Sigmoid colon (tissue), 7 donors: ENCODE measurements around the gene NTN5. TPM values are rescaled to one million over a fixed set of nuclear protein-coding genes. Genes with fewer than 3 reads are reported as not detected.
"Not testable (repeated sequence)": the region's sequence is repeated elsewhere in the genome, so short reads cannot be mapped to it uniquely, and the experiment has no call there.

Experiments
- DNase-seq: peaks from one replicate; pipeline ENCODE4 v3.0.0-alpha.2; 2019
- H3K27ac ChIP-seq, 4 donors: fragments of 200-600 bp; sonication (generic); one replicate each; pipeline ENCODE4 v1.5.1; 2016 to 2019; ENCODE audit warnings: mild to moderate bottlenecking in 1 of 4
- H3K27me3 ChIP-seq, 3 donors: fragments of 200-600 bp; sonication (generic); one replicate each; pipeline ENCODE4 v1.5.1; 2019; ENCODE audit warnings: mild to moderate bottlenecking in 1 of 3
- H3K36me3 ChIP-seq, 4 donors: fragments of 200-600 bp; sonication (generic); one replicate each; pipeline ENCODE4 v1.5.1; 2016 to 2019
- H3K4me1 ChIP-seq, 4 donors: fragments of 200-600 bp; sonication (generic); one replicate each; pipeline ENCODE4 v1.5.1; 2017 to 2019
- H3K4me3 ChIP-seq, 4 donors: fragments of 200-600 bp; sonication (generic); one replicate each; pipeline ENCODE4 v1.5.1; 2017 to 2019; ENCODE audit warnings: mild to moderate bottlenecking in 2 of 4, moderate library complexity in 1 of 4
- H3K9me3 ChIP-seq, 4 donors: fragments of 200-600 bp in 3 of 4; sonication (generic) in 3 of 4; one replicate each; pipeline versions ENCODE4 v1.5.1 to v1.6.1; 2013 to 2019
- EP300 ChIP-seq, 4 donors: sonication (generic); formaldehyde crosslinking; IDR thresholded peaks; one replicate each; pipeline ENCODE4 v1.6.1; 2017; ENCODE audit warnings: antibody characterized with exemption in 4 of 4
- POLR2A ChIP-seq, 2 donors: fragments of 450-650 bp; IDR thresholded peaks; one replicate each; pipeline ENCODE4 v1.6.1; 2016; ENCODE audit warnings: antibody characterized with exemption in 2 of 2, mild to moderate bottlenecking in 2 of 2, moderate library complexity in 2 of 2
- POLR2AphosphoS5 ChIP-seq, 4 donors: sonication (generic); formaldehyde crosslinking; IDR thresholded peaks; one replicate each; pipeline ENCODE4 v1.6.1; 2017; ENCODE audit warnings: antibody characterized with exemption in 4 of 4
- WGBS, 2 donors: extraction: QIAGEN DNeasy Blood & Tissue Kit; methylation state at CpG; one replicate each; pipeline ENCODE4 v1.1.7; 2013; 5-methylcytosine and 5-hydroxymethylcytosine counted together
- intact Hi-C: fragments of 100-400 bp; cut with DNase I; formaldehyde crosslinking; loops from one replicate; pipeline ENCODE4 v1.15.1; 2023
- polyA plus RNA-seq, 3 donors: library from polyadenylated mRNA; stranded (reverse); fragments of 200-250 nt; gene quantifications; one replicate each; pipeline ENCODE4 v1.2.3, GENCODE V29; 2013
- total RNA-seq, 4 donors: library from RNA; depleted of rRNA; stranded (reverse); fragments of >200 nt; gene quantifications; one replicate each; pipeline ENCODE4 v1.1.0, GENCODE V29; 2016
- TF ChIP-seq, protein P1 (sequence below), 4 experiments: fragments of 450-650 bp in 3 of 4; fragments of 200-600 bp in 1 of 4; IDR thresholded peaks; one replicate each; pipeline ENCODE4 v1.5.1; 2016 to 2019; ENCODE audit warnings: antibody characterized with exemption in 4 of 4, mild to moderate bottlenecking in 3 of 4, moderate library complexity in 2 of 4
- donor health status: healthy with polysubstance abuse.
- donor health status: Bipolar disorder and iron deficiency.
- donor health status: healthy.

NTN5 gene
- total and polyA plus RNA-seq, 7 donors = 0.32 to 1.2 (median 0.49) TPM; not detected in 4

DNA sequence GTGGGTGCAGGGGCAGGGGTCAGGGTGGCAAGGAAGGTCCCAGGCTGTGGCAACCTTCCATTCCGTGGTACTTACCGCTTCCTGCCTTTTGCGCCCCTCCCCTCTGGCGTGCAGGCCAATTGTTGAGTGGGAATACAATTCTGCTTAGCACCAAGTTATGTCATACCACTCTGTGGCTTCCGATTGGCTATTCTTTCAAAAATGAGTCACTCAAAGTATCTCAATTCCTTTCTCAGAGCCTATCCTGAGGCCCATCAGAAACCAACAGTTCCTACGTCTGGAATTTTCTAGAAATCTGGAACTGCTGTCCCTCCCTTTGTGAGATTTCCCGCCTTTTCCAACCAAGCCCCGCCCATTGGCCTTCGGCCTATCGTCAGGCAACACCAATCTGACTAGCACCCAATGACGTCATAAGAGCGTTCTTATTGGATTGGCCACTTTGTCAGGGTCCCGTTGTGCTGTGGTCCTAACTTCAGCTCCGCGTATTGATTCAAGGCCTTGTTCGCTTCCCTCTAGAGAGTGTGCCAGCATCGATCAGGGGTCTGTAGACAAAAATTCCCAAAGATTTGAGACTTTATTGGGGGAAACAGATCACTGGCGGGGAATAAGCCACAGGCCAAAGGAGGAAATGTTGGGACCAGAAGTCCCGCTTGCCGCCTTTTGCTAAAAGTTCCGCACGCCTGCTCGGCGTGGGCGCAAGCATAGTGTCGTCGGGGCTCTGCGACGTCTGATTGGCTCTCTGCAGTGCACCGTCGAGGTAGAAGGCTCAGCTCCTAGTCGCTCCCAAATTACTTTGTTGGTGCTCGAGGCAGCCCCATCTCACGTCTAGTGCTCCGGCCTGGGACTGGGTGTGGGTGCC lies 11.7 kb downstream of the NTN5 start:
- TF ChIP-seq POLR2AphosphoS5 (IDR thresholded peaks at IDR 0.05) = no peak
- TF ChIP-seq POLR2A (IDR thresholded peaks at IDR 0.05) = no peak
- TF ChIP-seq EP300 (IDR thresholded peaks at IDR 0.05) = no peak
- TF ChIP-seq, protein P1, sequence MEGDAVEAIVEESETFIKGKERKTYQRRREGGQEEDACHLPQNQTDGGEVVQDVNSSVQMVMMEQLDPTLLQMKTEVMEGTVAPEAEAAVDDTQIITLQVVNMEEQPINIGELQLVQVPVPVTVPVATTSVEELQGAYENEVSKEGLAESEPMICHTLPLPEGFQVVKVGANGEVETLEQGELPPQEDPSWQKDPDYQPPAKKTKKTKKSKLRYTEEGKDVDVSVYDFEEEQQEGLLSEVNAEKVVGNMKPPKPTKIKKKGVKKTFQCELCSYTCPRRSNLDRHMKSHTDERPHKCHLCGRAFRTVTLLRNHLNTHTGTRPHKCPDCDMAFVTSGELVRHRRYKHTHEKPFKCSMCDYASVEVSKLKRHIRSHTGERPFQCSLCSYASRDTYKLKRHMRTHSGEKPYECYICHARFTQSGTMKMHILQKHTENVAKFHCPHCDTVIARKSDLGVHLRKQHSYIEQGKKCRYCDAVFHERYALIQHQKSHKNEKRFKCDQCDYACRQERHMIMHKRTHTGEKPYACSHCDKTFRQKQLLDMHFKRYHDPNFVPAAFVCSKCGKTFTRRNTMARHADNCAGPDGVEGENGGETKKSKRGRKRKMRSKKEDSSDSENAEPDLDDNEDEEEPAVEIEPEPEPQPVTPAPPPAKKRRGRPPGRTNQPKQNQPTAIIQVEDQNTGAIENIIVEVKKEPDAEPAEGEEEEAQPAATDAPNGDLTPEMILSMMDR (IDR thresholded peaks at IDR 0.05) = no peak
- Histone ChIP-seq H3K27ac (peak overlapping the region; percentile 22 to 52 (median 40)), H3K27me3 (no peaks in the 10 kb centered on the region), H3K36me3 (no peaks in the 10 kb centered on the region), H3K9me3 (no peaks in the 10 kb centered on the region), H3K4me1 (peaks cover 0 to 10% (median 9%) of the 10 kb centered on the region in 4 donors), H3K4me3 (no peak overlapping the region)
- DNase-seq = peak; percentile 91
- WGBS, 2 donors = 62 to 64% methylated on average over 35 of the region's 35 CpGs
- intact Hi-C loops = no loop called here

DNA sequence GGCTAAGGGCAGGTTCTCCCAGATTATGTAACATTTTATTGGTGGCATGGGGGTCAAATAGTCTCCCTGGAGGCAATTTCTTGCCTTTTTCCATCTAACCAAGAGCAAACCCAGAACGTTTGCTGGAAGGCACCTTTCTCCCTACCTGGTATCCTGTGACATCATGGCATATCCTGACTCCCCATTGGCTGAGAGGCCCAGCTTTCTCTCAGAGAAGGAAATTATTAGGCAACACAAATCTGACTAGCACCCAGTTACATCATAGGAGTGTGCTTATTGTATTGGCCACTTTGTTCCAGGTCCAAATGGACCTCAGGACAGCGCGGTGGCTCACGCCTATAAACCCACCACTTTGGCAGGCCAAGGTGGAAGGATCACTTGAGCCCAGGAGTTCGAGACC lies 13.0 kb downstream of the NTN5 start:
- no peaks in the 10 kb centered on the region for H3K9me3 ChIP-seq
- no peak overlapping the region for H3K27ac ChIP-seq
- no peaks in the 10 kb centered on the region for H3K27me3 ChIP-seq
- H3K4me1 ChIP-seq = peaks cover 0 to 10% (median 9%) of the 10 kb centered on the region in 4 donors
- no peak overlapping the region for H3K4me3 ChIP-seq
- WGBS, 2 donors = 77 to 80% methylated on average over 5 of the region's 5 CpGs
- DNase-seq = no peak
- H3K36me3 ChIP-seq = no peaks in the 10 kb centered on the region
- TF ChIP-seq POLR2AphosphoS5 (IDR thresholded peaks at IDR 0.05) (no peak), POLR2A (IDR thresholded peaks at IDR 0.05) (no peak), EP300 (IDR thresholded peaks at IDR 0.05) (no peak)
- TF ChIP-seq, protein P1 (IDR thresholded peaks at IDR 0.05) = no peak
- intact Hi-C loops = no loop called here

DNA sequence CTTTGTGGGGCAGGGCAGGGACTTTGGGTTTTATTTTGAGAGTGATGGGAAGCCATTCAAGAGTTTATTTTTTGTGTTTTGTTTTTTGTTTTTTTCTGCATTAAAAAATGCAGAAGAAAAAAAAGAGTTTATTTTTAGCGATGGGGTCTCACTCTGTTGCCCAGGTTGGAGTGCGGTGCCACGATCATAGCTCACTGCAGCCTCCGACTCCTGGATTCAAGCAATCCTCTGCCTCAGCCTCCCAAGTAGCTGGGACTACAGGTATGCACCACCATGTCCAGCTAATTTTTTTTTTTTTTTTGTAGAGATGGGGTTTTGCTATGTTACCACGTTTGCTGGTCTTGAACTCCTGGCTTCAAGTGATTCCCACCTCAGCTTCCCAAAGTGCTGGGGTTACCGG lies 14.3 kb downstream of the NTN5 start:
- no peak overlapping the region for H3K27ac ChIP-seq

DNA sequence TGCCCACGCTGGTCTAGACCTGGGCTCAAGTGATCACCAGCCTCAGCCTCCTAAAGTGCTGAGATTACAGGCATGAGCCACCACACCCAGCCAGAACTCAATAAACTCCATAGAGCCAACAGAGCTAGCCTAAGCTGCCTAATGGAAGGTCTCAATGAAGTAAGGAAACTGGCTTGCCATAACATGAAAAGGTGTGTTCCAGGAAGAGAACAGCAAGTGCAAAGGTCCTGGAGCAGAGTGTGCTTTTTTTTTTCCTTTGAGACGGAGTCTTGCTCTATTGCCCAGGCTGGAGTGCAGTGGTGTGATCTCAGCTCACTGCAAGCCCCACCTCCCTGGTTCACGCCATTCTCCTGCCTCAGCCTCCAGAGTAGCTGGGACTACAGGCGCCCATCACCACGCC lies 15.0 kb downstream of the NTN5 start:
- intact Hi-C loops = not testable (repeated sequence)

More for the DNA sequence above, 14.3 kb downstream of the NTN5 start:
- WGBS, 2 donors = 91 to 94% methylated on average over 6 of the region's 6 CpGs
- no peaks in the 10 kb centered on the region for H3K36me3 ChIP-seq
- intact Hi-C loops = no loop called here
- H3K9me3 ChIP-seq = no peaks in the 10 kb centered on the region
- H3K4me1 ChIP-seq = peaks cover 0 to 10% (median 9%) of the 10 kb centered on the region in 4 donors
- no peak for DNase-seq
- H3K27me3 ChIP-seq = no peaks in the 10 kb centered on the region
- no peak overlapping the region for H3K4me3 ChIP-seq
- TF ChIP-seq EP300 (IDR thresholded peaks at IDR 0.05) (no peak), POLR2AphosphoS5 (IDR thresholded peaks at IDR 0.05) (no peak), POLR2A (IDR thresholded peaks at IDR 0.05) (no peak)
- TF ChIP-seq, protein P1 (IDR thresholded peaks at IDR 0.05) = no peak

DNA sequence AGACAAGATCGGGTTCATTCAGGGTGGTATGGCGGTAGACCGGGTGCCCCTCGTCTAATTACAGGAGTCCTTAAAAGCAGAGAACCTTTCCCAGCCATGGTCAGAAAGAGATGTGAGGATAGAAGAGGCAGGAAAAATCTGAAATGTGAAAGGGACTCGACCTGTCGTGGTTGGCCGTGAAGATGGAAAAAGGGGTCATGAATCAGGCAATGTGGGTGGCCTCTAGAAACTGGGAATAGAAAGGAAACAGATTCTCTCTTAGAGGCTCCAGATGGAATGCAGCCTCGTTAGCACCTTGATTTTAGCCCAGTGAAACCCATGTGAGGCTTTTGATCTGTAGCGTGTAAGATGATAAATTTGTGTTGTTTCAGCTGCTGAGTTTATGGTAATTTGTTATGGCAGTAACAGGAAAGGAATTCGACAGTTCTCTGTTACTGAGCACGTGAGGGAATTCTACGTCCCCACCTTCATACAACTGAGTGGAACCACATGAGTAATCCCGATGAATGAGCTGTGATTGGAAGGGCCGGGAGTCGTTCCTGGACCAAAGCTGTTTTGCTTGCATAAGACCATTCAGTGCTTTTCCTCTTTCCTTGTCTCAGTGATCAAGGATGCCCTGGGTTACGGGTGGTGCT lies 15.9 kb downstream of the NTN5 start:
- Histone ChIP-seq H3K9me3 (no peaks in the 10 kb centered on the region), H3K27me3 (no peaks in the 10 kb centered on the region), H3K4me1 (peaks cover 0 to 10% (median 9%) of the 10 kb centered on the region in 4 donors), H3K36me3 (no peaks in the 10 kb centered on the region), H3K4me3 (no peak overlapping the region), H3K27ac (no peak overlapping the region)
- DNase-seq = no peak
- TF ChIP-seq POLR2AphosphoS5 (IDR thresholded peaks at IDR 0.05) (no peak), POLR2A (IDR thresholded peaks at IDR 0.05) (no peak), EP300 (IDR thresholded peaks at IDR 0.05) (no peak)
- TF ChIP-seq, protein P1 (IDR thresholded peaks at IDR 0.05) = no peak
- intact Hi-C loops = no loop called here
- WGBS, 2 donors = 39 to 56% methylated on average over 16 of the region's 16 CpGs

More for the DNA sequence above, 15.0 kb downstream of the NTN5 start:
- not testable (repeated sequence) for H3K27me3 ChIP-seq, H3K9me3 ChIP-seq, H3K4me3 ChIP-seq, H3K36me3 ChIP-seq, H3K27ac ChIP-seq, H3K4me1 ChIP-seq, DNase-seq
- 56 to 89% methylated on average over 5 of the region's 5 CpGs for WGBS, 2 donors
